GM06990 (cell line): Measurements from ENCODE around the gene TTC19.

Experiments
- DNase-seq: peaks from one replicate; pipeline ENCODE4 v3.0.0-alpha.2; 2011; ENCODE audit not compliant: insufficient read length; ENCODE audit errors: extremely low read depth
- H3K27me3 ChIP-seq: replicated peaks from 2 replicates; pipeline ENCODE4 v1.6.0; 2011; ENCODE audit warnings: low read length; ENCODE audit not compliant: control insufficient read depth, insufficient read depth
- H3K36me3 ChIP-seq: 2 replicates; pipeline ENCODE4 v1.5.1; 2011; ENCODE audit warnings: low read length; ENCODE audit not compliant: control insufficient read depth, insufficient read depth
- H3K4me3 ChIP-seq: replicated peaks from 2 replicates; pipeline ENCODE4 v1.5.1; 2011; ENCODE audit warnings: low read depth, mild to moderate bottlenecking, control low read depth, low read length
- TF ChIP-seq, protein P1 (sequence below): IDR thresholded peaks from 2 replicates; pipeline ENCODE4 v1.5.1; 2011; ENCODE audit warnings: low read length, control low read depth, mild to moderate bottlenecking, inconsistent platforms; ENCODE audit not compliant: insufficient read depth, poor library complexity, severe bottlenecking

The TTC19 gene

DNA sequence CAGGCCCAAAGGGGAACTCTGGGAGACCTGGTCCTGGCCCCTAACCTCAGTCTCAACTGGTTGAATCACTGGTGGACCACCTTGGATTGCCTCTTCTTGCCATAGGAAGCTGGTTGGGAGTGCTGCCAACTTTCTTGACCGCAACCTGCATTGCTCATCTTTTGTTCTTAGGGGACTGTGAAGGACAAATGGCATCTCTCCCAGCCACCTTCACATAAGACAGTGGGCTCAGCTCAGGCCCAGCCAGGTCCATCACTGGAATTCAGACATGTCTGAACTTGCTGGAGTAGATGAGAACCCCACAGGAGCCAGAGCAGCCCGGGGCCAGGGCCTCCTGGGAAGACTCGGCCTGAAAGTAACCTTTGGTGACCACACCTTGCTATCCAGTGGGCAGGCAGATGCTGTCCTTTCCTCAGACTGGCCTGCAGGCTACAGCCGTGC lies 35.9 kb upstream of the TTC19 start:
- TF ChIP-seq, protein P1, sequence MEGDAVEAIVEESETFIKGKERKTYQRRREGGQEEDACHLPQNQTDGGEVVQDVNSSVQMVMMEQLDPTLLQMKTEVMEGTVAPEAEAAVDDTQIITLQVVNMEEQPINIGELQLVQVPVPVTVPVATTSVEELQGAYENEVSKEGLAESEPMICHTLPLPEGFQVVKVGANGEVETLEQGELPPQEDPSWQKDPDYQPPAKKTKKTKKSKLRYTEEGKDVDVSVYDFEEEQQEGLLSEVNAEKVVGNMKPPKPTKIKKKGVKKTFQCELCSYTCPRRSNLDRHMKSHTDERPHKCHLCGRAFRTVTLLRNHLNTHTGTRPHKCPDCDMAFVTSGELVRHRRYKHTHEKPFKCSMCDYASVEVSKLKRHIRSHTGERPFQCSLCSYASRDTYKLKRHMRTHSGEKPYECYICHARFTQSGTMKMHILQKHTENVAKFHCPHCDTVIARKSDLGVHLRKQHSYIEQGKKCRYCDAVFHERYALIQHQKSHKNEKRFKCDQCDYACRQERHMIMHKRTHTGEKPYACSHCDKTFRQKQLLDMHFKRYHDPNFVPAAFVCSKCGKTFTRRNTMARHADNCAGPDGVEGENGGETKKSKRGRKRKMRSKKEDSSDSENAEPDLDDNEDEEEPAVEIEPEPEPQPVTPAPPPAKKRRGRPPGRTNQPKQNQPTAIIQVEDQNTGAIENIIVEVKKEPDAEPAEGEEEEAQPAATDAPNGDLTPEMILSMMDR: no peak
- DNase-seq: no peak
- Histone ChIP-seq H3K27me3 (no peaks in the 10 kb centered on the region; the same call in none of the 2 replicates), H3K36me3 (no peaks in the 10 kb centered on the region), H3K4me3 (no peak overlapping the region)

DNA sequence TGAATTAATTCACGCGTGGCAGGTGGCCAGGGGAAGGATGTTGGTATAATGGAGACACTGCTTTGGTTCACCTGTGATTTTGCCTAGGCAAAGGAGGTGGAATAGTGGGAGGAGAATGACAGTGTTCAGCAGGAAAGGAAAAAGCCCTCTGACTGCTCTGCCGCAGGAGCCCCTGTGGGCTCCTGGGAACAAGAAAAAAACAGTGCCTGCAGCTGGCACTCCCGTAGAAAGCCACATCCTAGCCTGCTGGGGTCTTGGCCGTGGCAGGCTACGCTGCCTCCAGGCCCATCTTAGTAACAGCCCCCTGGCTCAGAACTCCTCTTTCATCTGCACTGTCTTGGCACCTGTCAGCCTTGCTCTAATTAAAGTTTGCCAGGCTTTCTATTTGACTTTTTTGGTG lies 34.1 kb upstream of the TTC19 start:
- H3K36me3 ChIP-seq: no peaks in the 10 kb centered on the region
- H3K4me3 ChIP-seq: no peak overlapping the region
- no peak for DNase-seq
- no peaks in the 10 kb centered on the region; the same call in none of the 2 replicates for H3K27me3 ChIP-seq
- TF ChIP-seq, protein P1: no peak

DNA sequence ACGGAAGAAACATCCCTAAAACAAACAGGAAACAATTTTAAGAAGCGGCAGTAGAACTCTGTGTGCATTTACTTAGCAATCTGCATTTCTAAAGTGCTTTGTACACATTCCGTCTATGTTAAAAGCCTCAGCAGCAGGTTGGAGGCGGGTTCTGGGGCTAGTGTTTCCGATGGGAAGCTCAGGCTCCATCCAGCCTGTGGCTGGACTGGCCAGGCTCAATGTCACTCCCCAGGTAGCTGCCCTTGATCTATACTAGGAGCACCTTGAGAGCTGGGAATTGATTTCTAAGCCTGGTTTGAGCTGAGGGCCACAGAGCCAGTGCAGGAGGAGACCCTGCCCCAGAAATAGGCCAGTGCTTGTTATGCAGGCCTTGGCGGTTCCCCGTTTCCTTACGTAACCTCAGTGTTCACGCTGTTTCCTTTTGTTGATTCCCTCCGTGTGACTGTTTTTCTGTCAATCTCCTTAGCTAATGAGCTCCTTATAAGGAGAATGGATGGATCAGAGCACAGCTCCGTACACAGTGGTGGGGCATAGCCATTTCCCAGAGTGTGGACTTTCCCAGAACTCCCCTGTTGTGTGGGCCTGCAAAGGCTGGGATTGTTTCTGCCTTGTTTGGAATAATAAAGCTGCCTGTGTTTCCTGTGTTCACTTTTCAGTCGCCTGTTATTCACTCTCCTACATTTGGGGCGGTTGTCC lies 33.3 kb upstream of the TTC19 start:
- Histone ChIP-seq H3K36me3 (no peaks in the 10 kb centered on the region), H3K4me3 (no peak overlapping the region), H3K27me3 (no peaks in the 10 kb centered on the region; the same call in none of the 2 replicates)
- no peak for DNase-seq
- TF ChIP-seq, protein P1: no peak

DNA sequence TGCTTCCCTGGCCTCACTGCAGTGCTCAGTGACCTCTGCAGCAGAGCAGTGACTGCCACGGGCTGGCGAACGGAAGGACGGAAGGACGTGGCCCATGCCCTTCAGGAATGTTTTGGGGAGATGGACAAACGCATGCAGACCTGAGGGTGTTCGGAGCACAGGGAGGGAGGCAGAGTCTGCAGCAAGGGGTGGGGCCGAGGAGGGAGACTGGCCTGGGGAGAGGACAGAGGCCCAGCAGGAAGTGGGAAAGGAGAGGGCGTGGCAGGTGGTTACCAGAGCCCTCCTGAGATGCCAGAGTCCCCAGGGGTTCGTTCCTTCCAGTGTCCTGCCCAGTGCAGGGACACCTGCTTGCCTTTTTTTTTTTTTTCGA lies 32.8 kb upstream of the TTC19 start:
- no peaks in the 10 kb centered on the region for H3K36me3 ChIP-seq
- H3K4me3 ChIP-seq: no peak overlapping the region
- DNase-seq: no peak
- TF ChIP-seq, protein P1: no peak
- no peaks in the 10 kb centered on the region; the same call in none of the 2 replicates for H3K27me3 ChIP-seq

DNA sequence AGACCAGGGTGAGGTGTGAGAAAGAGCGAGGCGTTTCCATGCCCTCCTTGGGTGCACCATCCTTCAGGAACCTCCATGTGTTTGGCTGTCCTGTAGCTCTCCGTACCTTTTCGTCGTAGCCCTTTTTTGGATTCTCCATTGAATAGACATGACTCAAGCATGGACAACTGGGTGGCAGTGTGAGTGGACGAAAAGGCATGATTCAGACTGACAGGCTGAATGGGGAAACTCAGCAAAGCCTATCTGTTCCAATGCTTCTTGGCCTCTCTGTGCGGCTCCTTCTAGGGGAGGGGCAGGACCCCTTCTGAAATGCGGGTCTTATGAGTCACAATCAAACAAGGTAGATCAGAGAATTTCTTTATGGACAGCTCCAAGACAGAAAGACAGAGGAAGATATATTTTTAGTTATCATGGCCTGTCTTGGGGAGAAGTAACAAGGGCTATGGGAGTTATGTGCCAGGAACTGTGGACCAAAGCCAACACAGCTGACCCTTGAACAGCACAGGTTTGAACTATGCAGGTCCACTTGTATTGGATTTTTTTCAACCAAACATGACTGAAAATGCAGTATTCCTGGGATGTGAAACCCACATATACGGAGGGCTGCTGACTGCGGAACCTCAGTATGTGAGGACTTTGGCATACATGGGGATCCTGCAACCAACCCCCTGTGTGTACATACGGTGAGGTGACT lies 31.8 kb upstream of the TTC19 start:
- H3K36me3 ChIP-seq: no peaks in the 10 kb centered on the region
- H3K4me3 ChIP-seq: no peak overlapping the region
- no peak for DNase-seq
- TF ChIP-seq, protein P1: no peak
- no peaks in the 10 kb centered on the region; the same call in none of the 2 replicates for H3K27me3 ChIP-seq
